ENCODE measurements around the gene OSBPL5.

GRCh38 chr11:3121931-3122774, 43.0 kb downstream of the OSBPL5 start:
- TF ChIP-seq POLR2A (IDR thresholded peaks at IDR 0.05), result no peak
- no peak for TF ChIP-seq CTCF (IDR thresholded peaks at IDR 0.05)
- no peak for TF ChIP-seq POLR2AphosphoS5 (IDR thresholded peaks at IDR 0.05)
- TF ChIP-seq EP300 (IDR thresholded peaks at IDR 0.05), result no peak

Data from stomach (tissue), 4 donors.